GM18870 (cell line): ENCODE measurements around the gene CNTLN.
"Not testable (repeated sequence)": the region's sequence is repeated elsewhere in the genome, so short reads cannot be mapped to it uniquely, and the experiment has no call there.

Experiments used
- ATAC-seq: cut with Tn5 transposase; IDR thresholded peaks from one replicate; pipeline ENCODE4 v1.9.1; 2021; ENCODE audit warnings: moderate library complexity; ENCODE audit not compliant: unreplicated experiment

The CNTLN gene

GRCh38 chr9:17171309-17172094 lies 36.7 kb downstream of the CNTLN start:
- ATAC-seq = no peak

GRCh38 chr9:17177496-17177895 lies 42.7 kb downstream of the CNTLN start:
- not testable (repeated sequence) for ATAC-seq

GRCh38 chr9:17185481-17186029 lies 50.7 kb downstream of the CNTLN start:
- ATAC-seq = no peak

GRCh38 chr9:17191082-17191481 lies 56.2 kb downstream of the CNTLN start:
- ATAC-seq = no peak

GRCh38 chr9:17204611-17205152 lies 69.8 kb downstream of the CNTLN start:
- no peak for ATAC-seq

GRCh38 chr9:17216011-17216410 lies 81.2 kb downstream of the CNTLN start:
- no peak for ATAC-seq

GRCh38 chr9:17216646-17217045 lies 81.8 kb downstream of the CNTLN start:
- ATAC-seq = no peak

GRCh38 chr9:17217272-17217671 lies 82.4 kb downstream of the CNTLN start:
- ATAC-seq = no peak

- ATAC-seq = no peak
These were observed 84.4 kb downstream of the CNTLN start for GRCh38 chr9:17219261-17219660.

GRCh38 chr9:17222932-17223331 lies 88.1 kb downstream of the CNTLN start:
- ATAC-seq = no peak

GRCh38 chr9:17225407-17225806 lies 90.6 kb downstream of the CNTLN start:
- ATAC-seq = no peak

GRCh38 chr9:17229945-17230560 lies 95.2 kb downstream of the CNTLN start:
- no peak for ATAC-seq

GRCh38 chr9:17230646-17231045 lies 95.8 kb downstream of the CNTLN start:
- ATAC-seq = no peak

- no peak for ATAC-seq
These were observed 101.3 kb downstream of the CNTLN start for GRCh38 chr9:17236147-17236546.

- no peak for ATAC-seq
These were observed 111.9 kb downstream of the CNTLN start for GRCh38 chr9:17246770-17247169.

- ATAC-seq = no peak
These were observed 116.3 kb downstream of the CNTLN start for GRCh38 chr9:17251100-17251499.

- not testable (repeated sequence) for ATAC-seq
These were observed 133.8 kb downstream of the CNTLN start for GRCh38 chr9:17268531-17269188.

GRCh38 chr9:17269799-17270198 lies 135.0 kb downstream of the CNTLN start:
- no peak for ATAC-seq

GRCh38 chr9:17272536-17272935 lies 137.7 kb downstream of the CNTLN start:
- peak; percentile 87 for ATAC-seq

- ATAC-seq = no peak
These were observed 145.6 kb downstream of the CNTLN start for GRCh38 chr9:17280350-17281012.

GRCh38 chr9:17290673-17291072 lies 155.8 kb downstream of the CNTLN start:
- ATAC-seq = not testable (repeated sequence)
